ENCODE results near the gene ATRIP. TPM values are rescaled to one million over a fixed set of nuclear protein-coding genes. Genes with fewer than 3 reads are reported as not detected.

The ATRIP gene
- total RNA-seq, 2 experiments from 2014 or later: 16.3 to 24.5 TPM

- CTCF ChIA-PET (ENCODE audit: unreplicated experiment): interaction anchor here (0.9 kb wide), 1 partner anchor 11 kb away, joined by 3 read pairs; no protein-coding TSS in a partner anchor
- Histone ChIP-seq H3K4me2 (ENCODE audit: low read length) (no peak overlapping the region), H3K4me1 (ENCODE audit: insufficient read depth, low read length, poor library complexity, severe bottlenecking) (peaks cover 6% of the 10 kb centered on the region), H3K9me2 (ENCODE audit: insufficient read depth, low read length) (no peaks in the 10 kb centered on the region), H3K4me3 (ENCODE audit: low read depth, low read length, poor library complexity, severe bottlenecking) (no peak overlapping the region), H3K36me3 (ENCODE audit: insufficient read depth, low read length) (no peaks in the 10 kb centered on the region), H3K79me2 (ENCODE audit: insufficient read depth, low read depth, low read length) (no peaks in the 10 kb centered on the region), H4K20me1 (ENCODE audit: insufficient read depth, low read length) (no peaks in the 10 kb centered on the region), H2AFZ (ENCODE audit: low read length) (no peak overlapping the region), H3K9me3 (ENCODE audit: low read length) (no peaks in the 10 kb centered on the region), H3K27ac (ENCODE audit: low read depth, low read length, poor library complexity, severe bottlenecking) (no peak overlapping the region)
- POLR2A ChIA-PET: interaction anchor here (0.5 kb wide), 1 partner anchor 60 kb away, joined by 3 read pairs; no protein-coding TSS in a partner anchor
- no TSS peak for BruUV-seq (replicated peaks)
- TF ChIP-seq EZH2phosphoT487 (IDR thresholded peaks at IDR 0.05; ENCODE audit: borderline replicate concordance, low read depth, low read length): no peak
- TF ChIP-seq CTCF (conservative IDR thresholded peaks at IDR 0.05; ENCODE audit: low read length): no peak
- no peak for DNase-seq (ENCODE audit: low spot score)
- intact Hi-C loops (cut with micrococcal nuclease; ENCODE audit: unreplicated experiment): no loop called here
Measured at GRCh38 chr3:48411606-48412374, 34.7 kb upstream of the ATRIP start.

- Histone ChIP-seq H3K9me3 (ENCODE audit: low read length) (no peaks in the 10 kb centered on the region), H3K36me3 (ENCODE audit: insufficient read depth, low read length) (no peaks in the 10 kb centered on the region), H3K79me2 (ENCODE audit: insufficient read depth, low read depth, low read length) (no peaks in the 10 kb centered on the region), H4K20me1 (ENCODE audit: insufficient read depth, low read length) (no peaks in the 10 kb centered on the region), H3K4me3 (ENCODE audit: low read depth, low read length, poor library complexity, severe bottlenecking) (no peak overlapping the region), H3K27ac (ENCODE audit: low read depth, low read length, poor library complexity, severe bottlenecking) (no peak overlapping the region), H3K9me2 (ENCODE audit: insufficient read depth, low read length) (no peaks in the 10 kb centered on the region), H2AFZ (ENCODE audit: low read length) (no peak overlapping the region), H3K4me1 (ENCODE audit: insufficient read depth, low read length, poor library complexity, severe bottlenecking) (peaks cover 6% of the 10 kb centered on the region), H3K4me2 (ENCODE audit: low read length) (no peak overlapping the region)
- TF ChIP-seq EZH2phosphoT487 (IDR thresholded peaks at IDR 0.05; ENCODE audit: borderline replicate concordance, low read depth, low read length): no peak
- TF ChIP-seq CTCF (conservative IDR thresholded peaks at IDR 0.05; ENCODE audit: low read length): no peak
- ChIA-PET POLR2A (no interaction called here), CTCF (ENCODE audit: unreplicated experiment) (no interaction called here)
- intact Hi-C loops (cut with micrococcal nuclease; ENCODE audit: unreplicated experiment): no loop called here
- BruUV-seq (replicated peaks): no TSS peak
- DNase-seq (ENCODE audit: low spot score): no peak
Measured at GRCh38 chr3:48412375-48413001, 34.0 kb upstream of the ATRIP start.

- peaks cover 6% of the 10 kb centered on the region for H3K4me1 ChIP-seq (ENCODE audit: insufficient read depth, low read length, poor library complexity, severe bottlenecking)
- H3K27ac ChIP-seq (ENCODE audit: low read depth, low read length, poor library complexity, severe bottlenecking): no peak overlapping the region
- POLR2A ChIA-PET: no interaction called here
- intact Hi-C loops (cut with micrococcal nuclease; ENCODE audit: unreplicated experiment): no loop called here
- no TSS peak for BruUV-seq (replicated peaks)
- CTCF ChIA-PET (ENCODE audit: unreplicated experiment): no interaction called here
- H3K9me2 ChIP-seq (ENCODE audit: insufficient read depth, low read length): no peaks in the 10 kb centered on the region
- DNase-seq (ENCODE audit: low spot score): no peak
- H3K9me3 ChIP-seq (ENCODE audit: low read length): no peaks in the 10 kb centered on the region
- H4K20me1 ChIP-seq (ENCODE audit: insufficient read depth, low read length): no peaks in the 10 kb centered on the region
- no peaks in the 10 kb centered on the region for H3K36me3 ChIP-seq (ENCODE audit: insufficient read depth, low read length)
- H3K79me2 ChIP-seq (ENCODE audit: insufficient read depth, low read depth, low read length): no peaks in the 10 kb centered on the region
- H3K4me3 ChIP-seq (ENCODE audit: low read depth, low read length, poor library complexity, severe bottlenecking): no peak overlapping the region
- no peak overlapping the region for H3K4me2 ChIP-seq (ENCODE audit: low read length)
- no peak overlapping the region for H2AFZ ChIP-seq (ENCODE audit: low read length)
- TF ChIP-seq EZH2phosphoT487 (IDR thresholded peaks at IDR 0.05; ENCODE audit: borderline replicate concordance, low read depth, low read length) (no peak), CTCF (conservative IDR thresholded peaks at IDR 0.05; ENCODE audit: low read length) (no peak)
Measured at GRCh38 chr3:48413086-48413485, 33.5 kb upstream of the ATRIP start.

All from OCI-LY7 (cell line).